ENCODE data around the gene CEP44. TPM values are rescaled to one million over a fixed set of nuclear protein-coding genes. Genes with fewer than 3 reads are reported as not detected.
A peak's percentile ranks its signal among the peaks of the same experiment; 100 is the strongest.
"Not testable (repeated sequence)": the region's sequence is repeated elsewhere in the genome, so short reads cannot be mapped to it uniquely, and the experiment has no call there.

The CEP44 gene
- total and polyA plus RNA-seq, 2 donors (not counting 1 experiment from before 2014, with no cell fraction given): 6.7 to 13.5 TPM

DNA sequence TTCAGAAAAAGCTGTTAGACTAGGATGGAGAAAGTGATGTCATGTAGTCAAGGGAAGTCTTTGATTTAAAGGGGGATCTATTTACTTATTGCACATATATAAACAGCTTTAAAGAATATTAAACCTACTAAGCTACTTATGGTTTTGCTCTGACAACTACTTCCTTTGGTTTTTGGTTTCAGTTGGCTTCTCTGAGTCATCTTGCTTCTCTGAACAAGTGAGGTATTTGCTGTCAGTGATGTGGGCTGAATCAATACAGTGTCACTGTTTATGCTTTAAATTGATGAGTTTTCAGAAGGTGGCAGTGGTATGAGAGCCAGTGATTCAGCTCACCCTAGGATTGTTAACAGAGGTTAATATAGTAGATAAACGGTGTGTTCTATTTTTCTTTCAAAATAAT, 75.1 kb downstream of the CEP44 start:
- TF ChIP-seq, protein P1, sequence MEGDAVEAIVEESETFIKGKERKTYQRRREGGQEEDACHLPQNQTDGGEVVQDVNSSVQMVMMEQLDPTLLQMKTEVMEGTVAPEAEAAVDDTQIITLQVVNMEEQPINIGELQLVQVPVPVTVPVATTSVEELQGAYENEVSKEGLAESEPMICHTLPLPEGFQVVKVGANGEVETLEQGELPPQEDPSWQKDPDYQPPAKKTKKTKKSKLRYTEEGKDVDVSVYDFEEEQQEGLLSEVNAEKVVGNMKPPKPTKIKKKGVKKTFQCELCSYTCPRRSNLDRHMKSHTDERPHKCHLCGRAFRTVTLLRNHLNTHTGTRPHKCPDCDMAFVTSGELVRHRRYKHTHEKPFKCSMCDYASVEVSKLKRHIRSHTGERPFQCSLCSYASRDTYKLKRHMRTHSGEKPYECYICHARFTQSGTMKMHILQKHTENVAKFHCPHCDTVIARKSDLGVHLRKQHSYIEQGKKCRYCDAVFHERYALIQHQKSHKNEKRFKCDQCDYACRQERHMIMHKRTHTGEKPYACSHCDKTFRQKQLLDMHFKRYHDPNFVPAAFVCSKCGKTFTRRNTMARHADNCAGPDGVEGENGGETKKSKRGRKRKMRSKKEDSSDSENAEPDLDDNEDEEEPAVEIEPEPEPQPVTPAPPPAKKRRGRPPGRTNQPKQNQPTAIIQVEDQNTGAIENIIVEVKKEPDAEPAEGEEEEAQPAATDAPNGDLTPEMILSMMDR (conservative IDR thresholded peaks at IDR 0.05 in 1 of 2, IDR thresholded peaks at IDR 0.05 in 1 of 2; ENCODE audit: low read depth in 1 of 2, low read length in 2 of 2): no peak
- no peak for TF ChIP-seq EZH2 (IDR thresholded peaks at IDR 0.05; ENCODE audit: low read length, missing control alignments)
- H3K4me2 ChIP-seq (ENCODE audit: extremely low read depth, insufficient read depth, low read length): peak overlapping the region; percentile 44
- H3K4me1 ChIP-seq (ENCODE audit: control insufficient read depth, extremely low read depth, insufficient read depth, low read length): no peaks in the 10 kb centered on the region
- no peaks in the 10 kb centered on the region for H3K9me3 ChIP-seq (ENCODE audit: control insufficient read depth, insufficient read depth, low read depth, low read length)
- DNase-seq (ENCODE audit: low read depth in 2 of 2): peak; percentile 51 to 81
- no peak overlapping the region for H3K4me3 ChIP-seq (replicated peaks in 1 of 4; ENCODE audit: control extremely low read depth in 1 of 4, insufficient read depth in 1 of 4, low read depth in 3 of 4, low read length in 4 of 4)
- no peaks in the 10 kb centered on the region for H3K36me3 ChIP-seq (ENCODE audit: control insufficient read depth, insufficient read depth, low read length)
- H2AFZ ChIP-seq (ENCODE audit: low read length): no peak overlapping the region
- no peaks in the 10 kb centered on the region for H4K20me1 ChIP-seq (ENCODE audit: control insufficient read depth, extremely low read depth, insufficient read depth, low read length)
- H3K9ac ChIP-seq (ENCODE audit: insufficient read depth, low read length): no peak overlapping the region
- H3K27ac ChIP-seq (ENCODE audit: insufficient read depth, low read length): no peak overlapping the region
- no peaks in the 10 kb centered on the region for H3K27me3 ChIP-seq (ENCODE audit: control insufficient read depth, insufficient read depth, low read length)
- H3K79me2 ChIP-seq (ENCODE audit: control insufficient read depth, insufficient read depth, low read length): no peaks in the 10 kb centered on the region

DNA sequence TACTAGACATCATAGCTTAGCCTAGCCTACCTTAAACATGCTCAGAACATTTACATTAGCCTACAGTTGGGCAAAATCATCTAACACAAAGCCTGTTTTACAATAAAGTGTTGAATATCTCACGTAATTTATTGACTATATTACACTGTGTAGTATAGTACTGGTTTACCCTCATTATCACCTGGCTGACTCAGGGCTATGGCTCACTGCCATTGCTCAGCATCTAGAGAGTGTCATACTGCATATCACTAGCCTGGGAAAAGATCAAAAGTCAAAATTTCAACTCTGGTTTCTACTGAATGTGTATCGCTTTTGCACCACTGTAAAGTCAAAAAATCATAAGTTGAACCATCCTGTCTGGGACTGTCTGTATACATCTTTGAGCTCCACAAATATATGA, 78.6 kb downstream of the CEP44 start:
- Histone ChIP-seq H3K36me3 (ENCODE audit: control insufficient read depth, insufficient read depth, low read length) (no peaks in the 10 kb centered on the region), H2AFZ (ENCODE audit: low read length) (no peak overlapping the region), H3K79me2 (ENCODE audit: control insufficient read depth, insufficient read depth, low read length) (no peaks in the 10 kb centered on the region), H3K9ac (ENCODE audit: insufficient read depth, low read length) (no peak overlapping the region), H3K27me3 (ENCODE audit: control insufficient read depth, insufficient read depth, low read length) (no peaks in the 10 kb centered on the region), H3K4me2 (ENCODE audit: extremely low read depth, insufficient read depth, low read length) (no peak overlapping the region), H4K20me1 (ENCODE audit: control insufficient read depth, extremely low read depth, insufficient read depth, low read length) (no peaks in the 10 kb centered on the region), H3K4me1 (ENCODE audit: control insufficient read depth, extremely low read depth, insufficient read depth, low read length) (no peaks in the 10 kb centered on the region), H3K4me3 (replicated peaks in 1 of 4; ENCODE audit: control extremely low read depth in 1 of 4, insufficient read depth in 1 of 4, low read depth in 3 of 4, low read length in 4 of 4) (no peak overlapping the region), H3K9me3 (ENCODE audit: control insufficient read depth, insufficient read depth, low read depth, low read length) (no peaks in the 10 kb centered on the region), H3K27ac (ENCODE audit: insufficient read depth, low read length) (no peak overlapping the region)
- no peak for TF ChIP-seq EZH2 (IDR thresholded peaks at IDR 0.05; ENCODE audit: low read length, missing control alignments)
- TF ChIP-seq, protein P1 (conservative IDR thresholded peaks at IDR 0.05 in 1 of 2, IDR thresholded peaks at IDR 0.05 in 1 of 2; ENCODE audit: low read depth in 1 of 2, low read length in 2 of 2): no peak
- no peak for DNase-seq (ENCODE audit: low read depth in 2 of 2)

DNA sequence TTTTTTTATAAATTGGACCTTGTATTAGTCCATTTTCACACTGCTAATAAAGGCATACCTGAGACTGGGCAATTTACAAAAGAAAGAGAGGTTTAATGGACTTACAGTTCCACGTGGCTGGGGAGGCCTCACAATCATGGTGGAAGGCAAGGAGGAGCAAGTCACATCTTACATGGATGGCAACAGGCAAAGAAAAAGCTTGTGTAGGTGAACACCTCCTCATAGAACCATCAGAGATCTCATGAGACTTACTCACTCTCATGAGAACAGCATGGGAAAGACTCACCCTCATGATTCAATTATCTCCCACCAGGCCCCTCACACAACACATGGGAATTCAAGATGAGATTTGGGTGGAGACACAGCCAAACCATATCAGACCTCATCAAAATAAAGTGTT, 80.1 kb downstream of the CEP44 start:
- H2AFZ ChIP-seq (ENCODE audit: low read length); H3K27ac ChIP-seq (ENCODE audit: insufficient read depth, low read length); DNase-seq (ENCODE audit: low read depth in 2 of 2); H4K20me1 ChIP-seq (ENCODE audit: control insufficient read depth, extremely low read depth, insufficient read depth, low read length); H3K4me1 ChIP-seq (ENCODE audit: control insufficient read depth, extremely low read depth, insufficient read depth, low read length); H3K79me2 ChIP-seq (ENCODE audit: control insufficient read depth, insufficient read depth, low read length); H3K9ac ChIP-seq (ENCODE audit: insufficient read depth, low read length); H3K4me3 ChIP-seq (replicated peaks in 1 of 4; ENCODE audit: control extremely low read depth in 1 of 4, insufficient read depth in 1 of 4, low read depth in 3 of 4, low read length in 4 of 4); H3K36me3 ChIP-seq (ENCODE audit: control insufficient read depth, insufficient read depth, low read length); H3K9me3 ChIP-seq (ENCODE audit: control insufficient read depth, insufficient read depth, low read depth, low read length); H3K4me2 ChIP-seq (ENCODE audit: extremely low read depth, insufficient read depth, low read length); H3K27me3 ChIP-seq (ENCODE audit: control insufficient read depth, insufficient read depth, low read length): not testable (repeated sequence)
